ENCODE measurements around the gene SDK1.

SDK1 gene

DNA sequence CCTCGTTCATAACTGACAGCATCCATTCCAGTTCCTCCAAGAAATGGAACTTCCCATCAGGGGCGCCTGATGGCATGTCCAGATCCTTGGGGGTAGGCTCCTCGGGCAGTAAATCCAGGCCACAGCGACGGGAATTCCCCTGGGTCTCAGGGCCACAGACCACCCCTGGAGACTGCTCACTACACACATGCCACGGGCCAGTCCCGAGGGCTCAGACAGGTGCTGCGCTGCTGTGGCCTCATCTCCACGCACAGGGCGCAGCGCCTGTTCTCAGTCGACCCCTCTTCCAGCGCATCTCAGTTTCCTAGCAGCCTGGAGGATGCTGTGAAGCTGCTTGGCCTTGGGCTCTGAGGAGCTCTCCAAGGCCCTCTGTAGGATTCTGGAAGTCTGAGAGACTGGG, 907.5 kb downstream of the SDK1 start:
- no peak for DNase-seq (ENCODE audit: low read depth)
- TF ChIP-seq, protein P1, sequence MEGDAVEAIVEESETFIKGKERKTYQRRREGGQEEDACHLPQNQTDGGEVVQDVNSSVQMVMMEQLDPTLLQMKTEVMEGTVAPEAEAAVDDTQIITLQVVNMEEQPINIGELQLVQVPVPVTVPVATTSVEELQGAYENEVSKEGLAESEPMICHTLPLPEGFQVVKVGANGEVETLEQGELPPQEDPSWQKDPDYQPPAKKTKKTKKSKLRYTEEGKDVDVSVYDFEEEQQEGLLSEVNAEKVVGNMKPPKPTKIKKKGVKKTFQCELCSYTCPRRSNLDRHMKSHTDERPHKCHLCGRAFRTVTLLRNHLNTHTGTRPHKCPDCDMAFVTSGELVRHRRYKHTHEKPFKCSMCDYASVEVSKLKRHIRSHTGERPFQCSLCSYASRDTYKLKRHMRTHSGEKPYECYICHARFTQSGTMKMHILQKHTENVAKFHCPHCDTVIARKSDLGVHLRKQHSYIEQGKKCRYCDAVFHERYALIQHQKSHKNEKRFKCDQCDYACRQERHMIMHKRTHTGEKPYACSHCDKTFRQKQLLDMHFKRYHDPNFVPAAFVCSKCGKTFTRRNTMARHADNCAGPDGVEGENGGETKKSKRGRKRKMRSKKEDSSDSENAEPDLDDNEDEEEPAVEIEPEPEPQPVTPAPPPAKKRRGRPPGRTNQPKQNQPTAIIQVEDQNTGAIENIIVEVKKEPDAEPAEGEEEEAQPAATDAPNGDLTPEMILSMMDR (IDR thresholded peaks at IDR 0.05; ENCODE audit: control insufficient read depth, extremely low read depth, insufficient read depth): no peak
- no peak overlapping the region for H3K4me3 ChIP-seq (ENCODE audit: low read depth, low read length)

DNA sequence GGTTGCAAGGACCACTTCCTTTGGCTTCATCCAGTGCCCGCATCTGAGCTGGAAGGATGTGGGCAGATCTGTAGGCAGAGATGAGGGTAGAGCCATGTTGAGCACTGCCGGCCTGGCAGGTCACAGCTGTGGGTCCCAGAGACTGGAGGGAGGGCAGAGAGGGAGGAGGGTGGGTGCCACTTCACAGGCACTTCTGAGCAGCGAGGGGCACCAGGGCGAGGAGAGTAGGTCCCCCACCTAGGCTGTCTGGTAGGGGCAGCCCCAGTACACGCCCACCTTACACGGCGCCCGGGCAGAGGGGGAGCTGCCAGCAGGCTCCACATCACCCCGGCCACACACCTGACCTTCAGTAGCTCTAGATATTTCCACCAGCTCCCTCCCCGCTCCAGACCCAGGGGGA, 908.1 kb downstream of the SDK1 start:
- TF ChIP-seq, protein P1 (IDR thresholded peaks at IDR 0.05; ENCODE audit: control insufficient read depth, extremely low read depth, insufficient read depth): no peak
- H3K4me3 ChIP-seq (ENCODE audit: low read depth, low read length): no peak overlapping the region
- no peak for DNase-seq (ENCODE audit: low read depth)

DNA sequence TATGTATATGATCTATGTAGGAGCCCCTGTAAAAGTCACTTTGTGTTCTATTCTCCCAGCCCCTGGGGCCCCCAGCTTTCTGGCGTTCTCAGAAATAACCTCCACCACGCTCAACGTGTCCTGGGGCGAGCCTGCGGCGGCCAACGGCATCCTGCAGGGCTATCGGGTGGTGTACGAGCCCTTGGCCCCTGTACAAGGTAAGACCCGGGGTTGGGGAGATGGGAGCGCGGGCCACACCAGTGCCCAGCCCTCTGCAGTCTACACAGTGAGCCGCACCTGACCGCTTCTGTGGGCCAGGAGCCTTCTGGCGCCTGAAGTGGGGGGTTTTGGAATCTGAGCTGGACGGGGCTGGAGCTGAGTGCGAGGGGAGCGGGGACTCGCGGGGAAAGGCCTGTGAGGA, 908.9 kb downstream of the SDK1 start:
- DNase-seq (ENCODE audit: low read depth): no peak
- H3K4me3 ChIP-seq (ENCODE audit: low read depth, low read length): no peak overlapping the region
- TF ChIP-seq, protein P1 (IDR thresholded peaks at IDR 0.05; ENCODE audit: control insufficient read depth, extremely low read depth, insufficient read depth): no peak

DNA sequence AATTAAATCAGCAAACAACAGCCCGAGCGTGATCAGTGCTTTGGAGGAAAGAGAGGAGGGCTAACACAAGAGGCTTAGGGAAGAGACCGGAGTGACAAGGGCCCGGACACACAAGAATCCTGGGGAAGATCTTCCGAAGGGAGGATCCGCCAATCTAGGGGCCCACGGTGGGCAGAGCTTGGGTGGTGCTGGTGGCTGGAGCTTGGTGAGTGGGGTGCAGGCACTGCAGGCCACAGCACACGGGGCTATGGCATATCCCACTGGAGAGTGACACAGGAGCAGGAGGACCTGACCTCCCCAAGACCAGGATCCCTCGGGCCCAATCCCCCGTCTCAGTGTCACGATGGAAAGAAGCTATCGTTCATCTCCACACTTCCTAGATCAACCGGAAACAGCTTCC, 909.8 kb downstream of the SDK1 start:
- no peak overlapping the region for H3K4me3 ChIP-seq (ENCODE audit: low read depth, low read length)
- TF ChIP-seq, protein P1 (IDR thresholded peaks at IDR 0.05; ENCODE audit: control insufficient read depth, extremely low read depth, insufficient read depth): no peak
- no peak for DNase-seq (ENCODE audit: low read depth)

DNA sequence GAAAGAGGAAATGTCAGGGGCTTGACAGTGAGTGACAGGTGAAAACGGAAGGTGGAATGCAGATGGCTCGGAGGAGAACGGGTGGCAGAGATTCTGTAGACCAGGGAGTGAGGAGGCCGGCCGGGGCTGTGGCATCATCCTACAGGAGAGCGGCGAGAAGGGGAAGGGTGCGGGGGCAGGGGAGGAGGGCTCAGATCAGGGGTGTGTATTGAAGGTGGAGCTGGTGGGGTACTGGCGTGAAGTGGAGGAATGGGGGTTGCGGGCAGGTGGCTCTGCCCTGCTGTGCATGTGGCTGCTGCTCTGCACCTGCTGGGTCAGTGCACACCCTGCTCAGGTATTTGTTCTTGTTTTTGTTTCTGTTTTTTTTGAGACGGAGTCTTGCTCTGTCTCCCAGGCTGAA, 910.2 kb downstream of the SDK1 start:
- DNase-seq (ENCODE audit: low read depth): no peak
- H3K4me3 ChIP-seq (ENCODE audit: low read depth, low read length): no peak overlapping the region
- TF ChIP-seq, protein P1 (IDR thresholded peaks at IDR 0.05; ENCODE audit: control insufficient read depth, extremely low read depth, insufficient read depth): no peak

DNA sequence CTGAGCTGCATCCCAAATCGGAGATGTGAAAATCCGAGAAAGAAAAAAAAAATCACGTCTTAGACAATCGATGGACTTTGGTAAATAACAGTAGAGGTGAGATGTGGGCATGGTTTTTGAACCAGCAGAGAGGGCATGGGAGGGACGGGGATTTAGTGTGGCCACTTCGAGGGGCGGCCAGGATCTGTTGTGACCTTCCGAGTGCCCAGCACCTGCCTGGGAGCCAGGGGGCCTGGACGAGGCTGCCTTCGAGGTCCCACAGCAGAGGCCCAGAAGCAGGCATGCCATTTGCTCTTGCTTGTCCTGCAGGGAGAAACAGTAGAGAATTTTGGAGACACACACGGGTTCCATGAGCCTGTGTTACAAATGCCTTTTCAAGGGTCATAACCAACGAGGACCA, 911.3 kb downstream of the SDK1 start:
- no peak overlapping the region for H3K4me3 ChIP-seq (ENCODE audit: low read depth, low read length)
- no peak for DNase-seq (ENCODE audit: low read depth)
- TF ChIP-seq, protein P1 (IDR thresholded peaks at IDR 0.05; ENCODE audit: control insufficient read depth, extremely low read depth, insufficient read depth): no peak

DNA sequence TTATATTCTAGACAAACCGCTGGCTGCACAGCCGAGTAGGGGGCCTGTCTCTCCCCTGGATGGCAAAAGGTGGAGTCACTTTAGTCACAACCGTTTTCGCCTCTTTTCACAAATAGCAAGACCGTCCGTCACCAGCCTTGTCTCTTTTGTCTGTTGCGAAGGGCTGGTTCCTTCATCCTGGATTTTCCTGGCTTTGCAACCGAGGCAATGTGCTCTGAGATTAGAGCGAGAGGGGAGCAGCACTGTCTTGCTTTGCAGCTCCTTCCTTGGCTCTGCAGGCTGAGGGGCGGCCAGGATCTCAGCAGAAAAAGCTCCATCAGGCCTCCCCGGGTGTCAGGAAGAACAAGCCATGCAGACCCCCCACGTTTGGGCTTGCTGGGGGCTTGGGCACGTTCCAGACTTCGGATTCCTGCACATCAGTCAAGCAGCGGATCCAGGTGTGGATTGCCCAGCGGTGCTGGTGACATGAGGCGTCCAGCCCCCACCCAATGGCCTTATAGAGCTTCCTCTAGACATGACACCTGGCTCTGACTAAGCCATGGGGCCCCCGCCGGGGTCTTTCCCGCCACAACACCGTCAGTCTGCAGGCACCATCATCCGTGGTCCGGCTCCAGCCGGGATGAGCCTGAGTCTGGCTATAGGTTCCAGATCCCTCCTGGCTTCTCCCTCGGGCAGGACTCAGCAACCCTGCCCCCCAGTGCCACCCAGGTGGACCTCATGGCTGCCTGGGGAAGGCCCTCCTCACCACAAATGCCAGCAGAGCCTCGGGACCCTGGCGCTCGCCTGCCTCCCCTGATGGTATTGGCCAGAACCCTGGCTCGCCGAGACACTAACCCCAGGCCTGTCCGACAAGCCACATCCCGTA, 913.5 kb downstream of the SDK1 start:
- no peak overlapping the region for H3K4me3 ChIP-seq (ENCODE audit: low read depth, low read length)
- no peak for DNase-seq (ENCODE audit: low read depth)
- TF ChIP-seq, protein P1 (IDR thresholded peaks at IDR 0.05; ENCODE audit: control insufficient read depth, extremely low read depth, insufficient read depth): no peak
